HG03045 (cell line): ENCODE results near the gene COL6A2.
"Not testable (repeated sequence)": the region's sequence is repeated elsewhere in the genome, so short reads cannot be mapped to it uniquely, and the experiment has no call there.

Experiments
- ATAC-seq: cut with Tn5 transposase; IDR thresholded peaks from one replicate; pipeline ENCODE4 v1.9.1; 2021; ENCODE audit warnings: mild to moderate bottlenecking, moderate library complexity; ENCODE audit not compliant: unreplicated experiment

Gene COL6A2

DNA sequence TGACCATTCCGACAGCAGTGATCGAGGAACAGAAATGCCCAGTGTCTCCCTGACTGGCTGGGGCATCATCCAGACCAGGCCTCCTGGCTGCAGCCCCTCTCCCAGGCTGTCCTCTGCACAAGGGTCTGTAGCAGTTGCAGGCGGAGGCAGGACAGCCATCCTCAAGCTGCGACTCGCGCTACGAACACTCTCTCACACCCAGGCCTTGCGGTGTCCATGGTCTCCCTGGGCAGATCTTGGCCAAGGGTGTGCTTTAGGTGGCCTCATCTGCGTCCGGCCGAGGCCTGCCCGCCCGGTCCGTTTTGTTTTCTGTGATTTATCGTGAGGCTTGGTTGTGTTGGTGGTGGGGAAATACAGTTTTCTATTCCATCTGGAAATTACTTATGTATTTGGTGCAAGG lies 41.8 kb downstream of the COL6A2 start:
- no peak for ATAC-seq

DNA sequence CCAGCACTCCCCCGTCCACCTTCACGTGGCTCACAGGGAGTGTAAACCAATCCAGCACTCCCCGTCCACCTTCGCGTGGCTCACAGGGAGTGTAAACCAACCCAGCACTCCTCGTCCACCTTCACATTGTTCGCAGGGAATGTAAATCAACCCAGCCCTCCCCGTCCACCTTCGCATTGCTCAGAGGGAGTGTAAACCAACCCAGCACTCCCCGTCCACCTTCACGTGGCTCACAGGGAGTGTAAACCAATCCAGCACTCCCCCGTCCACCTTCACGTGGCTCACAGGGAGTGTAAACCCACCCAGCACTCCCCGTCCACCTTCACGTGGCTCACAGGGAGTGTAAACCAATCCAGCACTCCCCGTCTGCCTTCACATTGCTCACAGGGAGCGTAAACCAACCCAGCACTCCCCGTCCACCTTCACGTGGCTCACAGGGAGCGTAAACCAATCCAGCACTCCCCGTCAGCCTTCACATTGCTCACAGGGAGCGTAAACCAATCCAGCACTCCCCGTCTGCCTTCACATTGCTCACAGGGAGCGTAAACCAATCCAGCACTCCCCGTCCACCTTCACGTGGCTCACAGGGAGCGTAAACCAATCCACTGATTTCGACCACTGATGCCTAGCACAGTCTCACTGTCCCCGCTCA lies 42.6 kb downstream of the COL6A2 start:
- not testable (repeated sequence) for ATAC-seq

DNA sequence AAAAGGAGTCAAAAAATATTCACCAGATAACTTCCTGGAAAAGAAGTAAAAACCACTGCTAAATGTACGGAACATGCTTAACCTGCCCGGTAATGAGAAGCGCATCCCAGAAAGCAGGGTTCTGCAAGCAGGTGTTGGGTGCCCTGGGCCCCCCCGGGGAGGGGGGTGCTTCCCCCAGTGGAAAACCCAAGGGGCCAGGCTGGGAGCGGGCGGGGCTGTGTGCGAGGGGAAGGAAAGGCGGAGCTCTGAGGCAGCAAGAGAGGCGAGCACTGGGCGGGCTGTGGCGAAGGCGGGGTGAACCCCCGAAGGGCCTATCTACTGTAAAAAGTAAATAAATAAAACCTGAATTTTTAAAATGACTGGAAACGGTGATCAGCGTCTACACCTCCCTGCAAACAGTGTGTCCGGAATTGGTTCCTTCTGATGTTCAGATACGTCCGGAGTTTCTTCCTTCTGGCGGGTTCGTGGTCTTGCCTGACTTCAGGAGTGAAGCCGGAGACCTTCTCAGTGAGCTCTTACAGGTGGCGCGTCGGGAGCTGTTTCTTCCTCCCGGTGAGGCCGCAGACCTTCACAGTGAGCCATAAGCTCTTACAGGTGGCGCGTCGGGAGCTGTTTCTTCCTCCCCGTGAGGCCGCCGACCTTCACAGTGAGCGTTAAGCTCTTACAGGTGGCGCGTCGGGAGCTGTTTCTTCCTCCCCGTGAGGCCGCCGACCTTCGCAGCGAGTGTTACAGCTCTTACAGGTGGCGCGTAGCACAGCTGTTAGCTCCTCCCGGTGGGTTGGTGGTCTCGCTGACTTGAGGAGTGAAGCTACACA lies 44.1 kb downstream of the COL6A2 start:
- no peak for ATAC-seq

DNA sequence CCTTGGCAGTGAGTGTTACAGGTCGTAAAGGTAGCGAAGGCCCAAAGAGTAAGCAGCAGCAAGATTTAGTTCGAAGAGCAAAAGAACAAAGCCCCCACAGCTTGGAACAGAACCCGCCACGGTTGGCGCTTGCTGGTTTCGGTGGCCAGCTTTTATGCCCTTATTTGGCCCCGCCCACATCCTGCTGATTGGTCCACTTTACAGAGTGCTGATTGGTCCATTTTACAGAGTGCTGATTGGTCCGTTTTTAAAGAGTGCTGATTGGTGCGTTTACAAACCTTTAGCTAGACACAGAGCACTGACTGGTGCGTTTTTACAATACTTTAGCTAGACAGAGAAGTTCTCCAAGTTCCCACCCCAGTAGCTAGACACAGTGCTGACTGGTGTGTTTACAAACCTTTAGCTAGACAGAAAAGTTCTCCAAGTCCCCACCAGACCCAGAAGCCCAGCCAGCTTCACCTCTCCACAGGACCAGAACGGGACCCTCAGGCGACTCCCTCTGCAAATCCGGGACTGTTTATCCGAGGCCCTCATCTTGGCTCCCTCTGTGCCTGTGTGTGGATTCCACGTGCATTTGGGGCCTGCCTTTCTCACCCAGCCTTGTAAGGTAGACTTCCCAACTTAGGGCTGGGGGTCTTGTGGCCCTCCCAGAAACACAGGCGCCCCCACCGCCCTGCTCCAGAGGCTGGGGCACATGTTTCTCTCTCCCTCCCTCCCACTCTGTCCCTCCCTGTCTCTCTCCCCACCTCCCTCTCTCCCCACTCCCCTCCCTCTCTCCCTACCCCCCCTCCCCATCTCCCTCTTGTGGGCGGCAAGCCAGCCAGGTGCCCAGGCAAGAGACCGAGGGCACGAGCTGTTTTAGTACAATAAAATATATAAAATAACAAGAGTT lies 44.9 kb downstream of the COL6A2 start:
- ATAC-seq, result no peak

DNA sequence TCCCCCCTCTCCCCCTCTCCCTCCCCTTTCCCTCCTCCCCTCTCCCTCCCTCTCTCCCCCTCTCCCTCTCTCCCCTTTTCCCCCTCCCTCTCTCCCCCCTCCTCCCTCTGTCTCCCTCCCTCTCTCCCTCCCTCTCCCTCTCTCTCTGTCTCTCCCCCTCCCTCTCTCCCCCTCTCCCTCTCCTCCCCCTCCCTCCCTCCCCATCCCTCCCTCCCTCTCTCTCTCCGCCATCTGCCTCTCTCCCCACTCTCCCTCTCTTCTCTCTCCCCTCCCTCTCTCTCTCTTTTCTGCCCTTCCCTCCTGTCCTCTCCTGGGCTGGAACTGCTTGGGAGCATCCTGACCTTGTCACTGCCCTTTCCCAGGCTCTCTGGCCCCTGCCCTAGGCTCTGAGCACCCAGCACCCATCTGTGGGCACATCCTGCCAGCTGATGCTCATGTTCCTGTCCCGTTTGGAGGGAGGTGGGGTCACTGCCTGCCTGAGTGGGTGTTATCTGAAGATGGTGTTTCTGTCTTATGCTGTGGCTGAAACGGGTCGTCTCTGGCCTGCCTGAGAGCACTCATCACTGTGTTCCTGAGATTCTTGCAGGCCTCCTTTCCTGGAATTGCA lies 46.7 kb downstream of the COL6A2 start:
- no peak for ATAC-seq

DNA sequence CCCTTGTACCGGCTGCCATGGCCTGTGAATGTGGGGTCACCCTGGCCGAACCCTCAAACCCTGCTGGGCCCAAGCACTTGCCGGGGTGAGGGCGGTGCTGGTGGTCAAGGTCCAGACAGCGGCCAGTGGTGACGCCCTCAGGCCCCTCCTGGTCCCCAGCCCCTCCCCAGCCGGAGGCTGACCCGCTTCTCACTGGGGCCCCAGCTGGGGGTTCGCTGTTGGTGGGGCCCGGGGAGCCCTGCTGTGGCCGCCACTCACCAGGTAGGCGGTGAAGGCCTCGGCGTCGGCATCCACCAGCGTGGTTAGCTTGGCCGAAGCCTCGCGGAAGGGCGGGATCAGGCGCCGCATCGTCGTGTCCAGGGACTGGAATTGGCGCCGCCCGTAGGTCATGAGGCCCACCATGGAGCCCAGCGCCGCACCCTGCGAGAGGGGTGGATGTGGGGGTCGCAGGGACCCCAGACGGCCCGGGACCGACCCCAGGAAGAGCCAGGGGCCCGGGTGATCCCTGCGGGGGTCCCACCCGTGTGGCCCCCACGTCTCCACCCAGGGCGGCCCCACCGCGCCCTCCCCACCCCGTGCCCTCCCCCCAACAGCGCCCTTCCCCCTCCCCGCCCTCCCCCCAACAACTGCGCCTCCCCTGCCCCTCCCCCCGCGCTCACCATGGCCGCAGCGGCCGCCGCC lies 47.4 kb downstream of the COL6A2 start:
- no peak for ATAC-seq

DNA sequence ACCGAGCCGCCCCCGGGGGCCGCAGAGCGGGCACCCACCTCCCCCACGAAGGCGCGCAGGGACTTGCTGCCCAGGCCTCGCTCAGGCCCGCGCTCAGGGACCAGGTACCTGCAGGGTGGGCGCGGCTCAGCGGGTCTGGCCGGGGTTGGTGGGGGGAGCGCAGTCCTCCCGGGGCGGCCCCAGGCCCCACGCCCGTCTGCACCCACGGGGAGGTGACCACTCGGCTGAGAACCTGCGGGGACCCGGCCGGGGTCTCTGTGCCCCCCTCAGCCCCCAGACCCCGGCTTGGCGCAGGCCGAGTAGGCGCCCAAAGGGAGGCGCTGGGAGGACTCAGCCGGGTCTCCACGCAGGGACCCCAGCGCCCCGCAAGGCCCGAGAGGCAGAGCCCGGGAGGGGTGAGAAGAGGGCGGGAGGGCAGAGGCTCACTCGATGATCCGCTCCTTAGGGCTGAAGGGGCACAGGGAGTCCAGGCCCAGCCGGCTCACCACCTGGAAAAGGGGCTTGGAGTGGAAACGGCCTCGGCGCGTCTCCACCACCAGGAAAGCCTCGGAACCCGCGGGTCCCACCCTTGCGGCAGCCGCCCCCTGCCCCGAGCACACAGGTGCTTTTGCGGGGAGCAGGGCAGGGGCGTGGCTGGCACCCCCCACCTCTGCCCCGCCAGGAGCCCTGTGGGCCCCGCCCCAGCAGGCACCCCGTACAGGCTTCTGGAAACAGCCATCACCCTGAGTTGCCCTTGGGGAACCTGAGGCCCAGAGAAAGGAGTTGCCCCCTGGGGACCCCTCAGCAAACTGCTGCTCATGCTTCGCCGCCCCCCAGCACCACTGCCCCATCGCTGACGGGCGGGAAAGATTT lies 48.2 kb downstream of the COL6A2 start:
- ATAC-seq, result no peak

DNA sequence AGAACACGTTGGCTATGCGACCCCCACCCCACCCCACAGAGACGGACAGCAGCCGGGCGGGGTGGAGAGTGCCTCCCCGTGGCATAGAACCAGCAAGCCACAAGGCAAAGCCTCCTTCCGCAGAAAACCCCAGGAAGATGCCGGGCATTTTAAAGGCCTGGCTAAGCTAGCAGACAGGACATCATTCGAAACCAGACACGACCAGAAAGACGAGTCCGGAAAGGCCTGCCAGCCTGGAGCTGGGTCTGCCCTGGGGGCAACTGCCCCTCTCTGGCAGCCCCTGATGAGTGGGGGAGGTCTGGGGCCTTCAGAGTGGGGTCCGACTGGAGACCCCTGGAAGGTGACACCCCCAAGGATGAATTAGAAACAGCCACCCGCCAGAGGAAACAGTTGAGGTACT lies 48.9 kb downstream of the COL6A2 start:
- ATAC-seq, result no peak

DNA sequence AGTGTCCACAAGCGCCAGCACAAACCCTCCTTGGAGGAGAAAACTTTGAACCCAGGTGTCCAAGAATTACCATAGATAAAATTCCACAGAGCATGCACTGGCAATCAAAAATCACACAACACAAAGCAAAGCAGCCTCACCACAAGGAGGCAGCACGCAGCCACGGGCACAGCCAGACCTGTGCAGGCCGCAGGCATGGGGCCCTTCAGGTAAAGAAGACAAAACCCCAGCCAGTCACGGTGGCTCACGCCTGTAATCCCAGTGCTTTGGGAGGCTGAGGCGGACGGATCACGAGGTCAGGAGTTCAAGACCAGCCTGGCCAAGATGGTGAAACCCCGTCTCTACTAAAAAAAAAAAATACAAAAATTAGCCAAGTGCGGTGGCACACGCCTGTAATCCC lies 49.5 kb downstream of the COL6A2 start:
- not testable (repeated sequence) for ATAC-seq

DNA sequence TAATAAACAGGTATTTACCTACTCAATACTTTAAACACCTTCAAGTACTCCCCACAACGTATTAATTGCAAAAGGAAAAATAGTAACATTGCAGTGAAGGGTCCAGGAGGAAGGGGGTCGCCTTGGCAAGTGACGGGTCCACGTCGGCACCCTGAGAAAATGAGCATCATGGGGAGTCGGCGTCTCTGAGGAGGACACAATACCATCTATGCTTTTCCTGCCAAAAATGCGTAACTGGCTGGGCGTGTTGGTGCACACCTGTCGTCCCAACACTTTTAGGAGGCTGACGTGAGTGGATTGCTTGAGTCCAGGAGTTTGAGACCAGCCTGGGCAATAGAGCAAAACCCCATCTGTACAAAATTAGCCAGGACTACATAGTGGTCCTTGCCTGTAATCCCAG lies 50.2 kb downstream of the COL6A2 start:
- ATAC-seq, result no peak

DNA sequence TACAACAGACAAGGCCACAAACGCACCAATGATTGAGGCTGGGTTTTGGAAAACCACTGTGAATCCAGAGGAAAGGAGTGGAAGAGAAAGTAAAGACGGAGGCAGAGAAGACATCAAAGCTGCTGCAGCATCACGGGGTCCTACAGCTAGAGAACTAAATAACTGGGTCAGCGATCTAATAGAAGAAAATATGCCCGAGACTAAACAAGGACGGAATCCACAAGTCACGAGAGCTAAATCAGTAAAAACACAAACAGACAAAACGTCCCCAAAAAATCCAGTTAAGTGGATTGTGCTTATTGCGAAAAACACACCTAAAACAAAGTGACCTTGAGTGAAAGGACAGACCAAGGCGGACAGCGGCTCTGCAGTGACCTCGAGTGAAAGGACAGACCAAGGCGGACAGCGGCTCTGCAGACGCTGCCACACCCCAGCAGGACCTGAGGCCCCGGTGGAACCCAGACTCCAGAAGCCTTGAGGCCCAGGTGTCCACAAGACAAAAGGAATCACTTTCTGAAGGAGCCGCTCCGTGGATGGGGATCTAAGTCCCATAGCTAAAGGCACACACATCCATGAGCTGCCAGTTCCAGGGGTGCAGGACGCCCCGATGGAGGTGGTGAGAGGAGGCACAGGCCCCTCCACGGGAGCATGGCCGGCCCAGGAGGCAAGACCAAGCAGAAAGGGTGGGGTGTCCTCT lies 51.4 kb downstream of the COL6A2 start:
- no peak for ATAC-seq

DNA sequence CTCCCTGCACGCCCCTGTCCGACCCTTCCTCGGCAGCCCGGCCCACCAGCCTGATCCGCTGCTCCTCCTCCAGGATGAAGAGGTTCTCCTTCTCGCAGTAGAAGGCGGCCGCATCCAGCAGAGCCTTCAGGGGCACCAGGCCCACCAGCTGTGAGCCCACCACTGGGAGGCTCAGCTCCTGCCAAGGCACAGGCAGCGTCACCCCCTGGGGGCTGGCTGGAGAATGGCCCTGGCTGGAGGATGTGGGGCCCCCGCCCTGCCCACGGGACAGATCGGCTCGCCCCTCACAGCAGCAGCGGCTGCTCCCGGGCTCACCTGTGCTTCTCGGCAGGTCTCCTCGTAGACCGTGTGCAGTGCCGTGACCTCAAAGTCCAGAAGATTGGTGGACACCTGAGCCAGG lies 52.2 kb downstream of the COL6A2 start:
- ATAC-seq, result no peak

DNA sequence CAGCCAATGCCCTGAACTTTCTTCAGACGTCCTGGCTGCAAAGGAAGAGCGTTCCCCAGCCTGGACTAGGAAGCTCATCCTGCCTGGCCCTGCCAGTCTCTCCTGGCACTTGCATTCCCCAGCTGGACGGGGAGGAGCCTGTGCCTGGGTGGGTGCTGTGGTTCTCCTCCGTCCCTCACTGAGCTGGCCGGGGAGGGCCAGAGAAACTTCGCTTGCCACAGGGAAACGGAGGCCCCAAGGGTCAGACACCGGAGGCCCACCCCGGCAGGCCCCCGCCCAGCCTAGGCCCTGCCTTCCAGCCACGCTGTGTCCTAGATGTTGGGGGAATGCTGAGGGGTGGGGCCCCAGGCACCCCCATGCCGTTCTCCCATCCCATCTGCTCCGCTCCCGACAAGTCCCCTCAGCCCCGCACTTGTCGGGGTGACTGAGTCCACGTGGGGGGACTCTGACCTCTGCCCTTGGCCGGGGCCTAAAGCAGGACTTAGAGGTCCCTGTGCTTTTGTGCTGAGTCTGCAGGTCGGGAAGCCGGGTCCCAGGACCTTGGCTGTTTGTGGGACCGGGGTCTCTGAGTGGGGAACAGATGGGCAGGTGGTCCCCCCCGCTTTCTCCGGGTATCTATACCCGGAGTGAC lies 52.7 kb downstream of the COL6A2 start:
- ATAC-seq, result no peak

DNA sequence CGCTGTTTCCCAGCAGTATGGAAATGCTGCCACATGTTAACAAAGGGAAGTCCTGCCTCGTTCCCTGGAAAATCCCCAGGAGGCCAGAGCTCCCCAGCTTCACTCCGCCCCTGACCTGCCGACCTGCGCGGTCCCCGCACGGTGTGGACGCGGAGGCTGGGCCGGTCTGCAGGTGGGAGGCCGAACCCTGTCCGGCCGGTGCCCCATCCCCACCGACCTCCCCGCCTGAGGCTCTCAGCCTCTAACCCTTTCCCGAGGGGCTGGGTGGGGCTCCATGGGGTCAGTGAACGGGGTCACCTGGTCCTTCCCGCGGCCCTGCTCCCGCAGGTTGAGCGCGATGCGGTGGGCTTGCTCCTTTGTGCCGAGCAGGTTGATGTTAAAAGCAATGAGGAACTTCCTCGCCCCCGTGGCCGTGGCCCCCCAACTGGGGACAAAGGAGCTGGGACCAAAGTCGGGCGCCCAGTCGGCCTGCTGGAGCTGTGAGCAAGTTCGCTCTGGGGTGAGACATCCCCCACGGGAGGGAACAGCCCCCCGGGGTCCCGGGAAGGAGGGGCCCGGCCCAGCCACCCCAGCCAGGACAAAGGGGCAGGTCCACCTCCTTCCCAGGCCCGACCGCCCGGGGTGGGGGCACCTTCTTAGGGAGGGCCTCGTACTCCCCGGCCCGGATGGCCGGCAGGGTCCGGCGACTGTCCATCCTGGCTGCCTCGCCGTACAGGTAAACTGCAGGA lies 53.5 kb downstream of the COL6A2 start:
- ATAC-seq, result no peak

DNA sequence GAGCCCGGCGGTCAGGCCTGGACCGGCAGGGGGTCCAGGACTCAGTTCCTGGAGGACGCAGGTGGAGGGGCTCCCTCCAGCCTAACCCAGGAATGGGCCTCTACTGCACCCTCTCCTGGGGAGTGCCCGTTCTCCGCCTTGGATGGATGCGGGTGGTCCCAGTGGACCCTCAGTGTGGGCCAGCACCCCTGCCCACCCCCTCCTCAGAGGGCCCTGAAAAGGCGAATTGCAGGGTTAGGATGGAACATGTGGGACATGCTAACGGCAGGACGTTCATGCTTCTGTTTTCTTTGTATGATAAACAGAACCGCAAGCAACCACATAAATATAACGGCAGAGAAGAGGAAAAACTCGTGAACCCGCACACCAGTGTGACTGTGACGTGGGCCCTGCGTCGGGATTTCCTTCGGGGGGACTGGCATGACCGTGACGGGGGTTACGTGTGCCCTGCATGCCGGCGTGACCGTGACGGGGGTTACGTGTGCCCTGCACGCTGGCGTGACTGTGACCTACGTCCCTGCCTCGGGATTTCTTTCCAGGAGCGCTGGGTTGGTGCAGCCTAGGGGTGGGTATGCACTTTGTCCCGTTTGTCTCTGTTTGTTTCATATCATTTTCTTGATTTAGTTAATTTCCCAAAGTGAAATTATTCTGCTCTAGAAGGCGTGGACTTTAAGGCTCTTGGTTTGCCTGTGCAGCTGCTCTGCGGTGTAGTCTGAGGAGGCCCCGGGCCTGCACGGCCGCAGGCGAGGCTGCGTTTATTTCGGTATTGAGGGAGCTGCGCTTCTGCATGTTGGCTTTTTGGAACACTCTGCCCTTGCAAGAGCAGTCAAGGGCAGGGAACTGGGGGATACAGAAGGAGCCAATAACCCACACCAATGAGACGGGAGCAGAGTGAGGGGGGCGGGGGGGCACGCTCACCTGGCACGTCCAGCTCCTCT lies 54.3 kb downstream of the COL6A2 start:
- no peak for ATAC-seq

DNA sequence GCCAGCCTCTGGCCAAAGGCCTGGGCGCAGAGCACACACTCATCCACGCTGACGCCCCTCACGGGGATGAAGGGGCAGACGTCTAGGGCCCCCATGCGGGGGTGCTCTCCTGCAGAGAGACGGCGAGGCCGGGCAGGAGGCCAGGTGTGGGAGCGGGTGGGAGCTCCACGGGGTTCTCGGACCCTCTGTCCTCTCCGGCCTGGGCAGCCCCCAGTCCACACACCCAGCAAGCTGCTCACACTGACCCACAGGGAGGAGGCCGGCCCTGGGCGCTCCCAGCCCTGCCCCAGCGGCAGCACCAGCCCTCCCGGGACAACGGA lies 55.0 kb downstream of the COL6A2 start:
- ATAC-seq, result no peak
